Chondrocyte (in vitro differentiated cells): ENCODE results near the gene CNPY1. TPM values are rescaled to one million over a fixed set of nuclear protein-coding genes. Genes with fewer than 3 reads are reported as not detected.

ENCODE experiments used
- DNase-seq: peaks from one replicate; pipeline ENCODE4 v3.0.0; 2021; ENCODE audit warnings: mixed read lengths, low spot score
- H3K27ac Mint-ChIP-seq: one replicate; pipeline ENCODE4 v1.8.0; 2021; ENCODE audit warnings: mild to moderate bottlenecking, moderate library complexity, mixed read lengths; ENCODE audit not compliant: unreplicated experiment
- H3K27me3 Mint-ChIP-seq: 2 replicates; pipeline ENCODE4 v1.8.0; 2021; ENCODE audit warnings: low read depth, mixed read lengths
- H3K36me3 Mint-ChIP-seq: 2 replicates; pipeline ENCODE4 v1.8.0; 2021; ENCODE audit warnings: low read depth, mixed read lengths
- H3K4me1 Mint-ChIP-seq: 2 replicates; pipeline ENCODE4 v1.8.0; 2021; ENCODE audit warnings: low read depth, mild to moderate bottlenecking, mixed read lengths
- H3K4me3 Mint-ChIP-seq: one replicate; pipeline ENCODE4 v1.8.0; 2021; ENCODE audit warnings: mild to moderate bottlenecking, moderate library complexity, mixed read lengths; ENCODE audit not compliant: unreplicated experiment
- H3K9me3 Mint-ChIP-seq: 2 replicates; pipeline ENCODE4 v1.8.0; 2021; ENCODE audit warnings: low read depth, mixed read lengths
- CTCF ChIP-seq: fragments of 200-600 bp; sonication (generic); IDR thresholded peaks from 2 replicates; pipeline ENCODE4 v1.5.0; 2021; ENCODE audit warnings: antibody characterized with exemption, mild to moderate bottlenecking, moderate library complexity
- total RNA-seq: library from RNA; stranded (reverse); gene quantifications from 3 replicates; pipeline ENCODE4 v1.2.1, GENCODE V29; 2021

CNPY1 gene
- total RNA-seq, 1 donor from 2014 or later = not detected

- DNase-seq = no peak
- H3K27me3 Mint-ChIP-seq = peaks cover 56% of the 10 kb centered on the region
- no peak for TF ChIP-seq CTCF
- no peaks in the 10 kb centered on the region for H3K9me3 Mint-ChIP-seq
- H3K27ac Mint-ChIP-seq = no peak overlapping the region
- H3K4me3 Mint-ChIP-seq = no peak overlapping the region
- H3K4me1 Mint-ChIP-seq = peaks cover 24% of the 10 kb centered on the region
- peaks cover 3% of the 10 kb centered on the region for H3K36me3 Mint-ChIP-seq
These were observed 75.4 kb downstream of the CNPY1 start for GRCh38 chr7:155470686-155471638.

DNA sequence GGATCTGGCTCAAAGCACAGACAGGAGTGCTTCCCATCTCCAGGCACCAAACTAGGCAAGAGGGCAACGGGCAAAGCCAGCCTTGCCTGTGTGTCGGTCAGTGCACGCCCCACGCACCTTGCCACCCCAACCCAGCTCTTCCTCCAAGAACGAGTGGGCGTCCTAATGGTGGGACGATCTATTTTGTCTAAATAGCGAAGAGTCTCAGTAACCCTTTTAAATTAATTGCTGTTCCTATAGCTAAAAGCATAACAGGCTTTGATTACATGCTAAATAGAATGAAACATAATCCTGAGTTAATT is 76.2 kb downstream of the CNPY1 start:
- no peak overlapping the region for H3K4me3 Mint-ChIP-seq
- peaks cover 57% of the 10 kb centered on the region for H3K27me3 Mint-ChIP-seq
- H3K9me3 Mint-ChIP-seq = no peaks in the 10 kb centered on the region
- DNase-seq = no peak
- TF ChIP-seq CTCF = no peak
- no peak overlapping the region for H3K27ac Mint-ChIP-seq
- no peaks in the 10 kb centered on the region for H3K36me3 Mint-ChIP-seq
- H3K4me1 Mint-ChIP-seq = peaks cover 24% of the 10 kb centered on the region

DNA sequence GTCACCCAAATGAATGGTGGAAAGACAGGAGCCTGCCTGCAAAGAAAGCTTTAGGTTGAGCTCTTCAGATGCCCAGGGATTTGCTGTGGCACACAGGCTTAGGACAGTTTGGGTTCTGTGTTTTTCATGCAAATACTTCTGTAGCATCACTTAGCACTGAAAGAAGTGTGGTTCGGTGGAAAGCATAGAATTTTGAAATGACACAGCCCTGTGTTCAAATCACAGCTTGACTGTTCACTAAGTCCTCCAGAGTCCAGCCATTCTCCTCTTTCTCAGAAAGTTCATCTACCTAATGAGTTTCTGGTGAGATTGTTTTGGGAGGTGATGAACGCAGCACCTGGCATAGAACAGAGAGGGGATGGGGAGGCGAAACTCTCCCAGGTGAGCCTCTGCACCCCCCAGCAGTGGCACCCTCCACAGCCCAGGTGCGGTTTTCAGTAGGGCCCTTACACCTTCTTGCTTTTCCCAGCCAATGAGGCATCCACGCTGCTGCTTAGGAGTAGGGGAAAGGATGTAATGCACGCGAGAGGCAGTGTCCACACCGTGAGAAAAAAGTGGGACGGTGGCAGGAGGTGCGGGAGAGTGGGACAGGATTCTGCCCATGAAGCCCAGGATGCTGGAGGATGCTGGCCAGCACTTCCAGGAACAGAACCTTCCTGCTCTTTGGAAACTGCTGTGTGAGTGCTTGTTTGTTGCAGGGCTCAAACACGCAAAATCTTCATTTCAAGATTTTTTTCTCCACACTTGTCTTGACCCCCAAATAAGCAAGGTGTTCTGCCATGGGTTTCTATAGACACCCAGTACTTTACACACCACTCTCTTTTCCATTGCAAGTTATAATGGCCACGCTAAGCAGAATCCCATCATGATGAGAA is 76.8 kb downstream of the CNPY1 start:
- H3K27me3 Mint-ChIP-seq = peaks cover 60% of the 10 kb centered on the region
- H3K36me3 Mint-ChIP-seq = no peaks in the 10 kb centered on the region
- H3K4me3 Mint-ChIP-seq = no peak overlapping the region
- no peaks in the 10 kb centered on the region for H3K9me3 Mint-ChIP-seq
- no peak for DNase-seq
- no peak overlapping the region for H3K27ac Mint-ChIP-seq
- TF ChIP-seq CTCF = no peak
- peaks cover 24% of the 10 kb centered on the region for H3K4me1 Mint-ChIP-seq

GRCh38 chr7:155468785-155469148 is 77.6 kb downstream of the CNPY1 start:
- Mint-ChIP-seq H3K27me3 (peaks cover 60% of the 10 kb centered on the region), H3K36me3 (no peaks in the 10 kb centered on the region), H3K27ac (no peak overlapping the region), H3K4me1 (peaks cover 24% of the 10 kb centered on the region), H3K4me3 (no peak overlapping the region), H3K9me3 (no peaks in the 10 kb centered on the region)
- DNase-seq = no peak
- TF ChIP-seq CTCF = no peak
